ENCODE results near the gene PCMTD2.
"Not testable (repeated sequence)": the region's sequence is repeated elsewhere in the genome, so short reads cannot be mapped to it uniquely, and the experiment has no call there.

Gene PCMTD2

DNA sequence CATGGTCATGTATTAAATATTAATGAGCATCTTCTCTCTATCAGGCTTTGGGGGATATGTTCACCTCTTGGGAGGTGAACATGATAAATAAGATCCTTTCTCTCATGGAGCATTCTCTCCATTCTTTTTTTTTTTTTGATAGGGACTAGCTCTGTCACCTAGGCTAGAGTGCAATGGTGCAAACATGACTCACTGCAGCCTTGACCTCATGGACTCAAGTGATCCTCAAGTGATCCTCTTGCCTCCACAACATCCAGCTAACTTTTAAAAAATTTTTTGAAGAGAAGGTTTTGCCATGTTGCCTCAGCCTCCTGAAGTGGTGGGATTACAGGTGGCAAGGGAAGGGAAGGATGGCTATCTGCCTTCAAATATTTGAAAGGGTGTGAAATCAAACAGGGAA is 59.8 kb downstream of the PCMTD2 start:
- DNase-seq: not testable (repeated sequence)

DNA sequence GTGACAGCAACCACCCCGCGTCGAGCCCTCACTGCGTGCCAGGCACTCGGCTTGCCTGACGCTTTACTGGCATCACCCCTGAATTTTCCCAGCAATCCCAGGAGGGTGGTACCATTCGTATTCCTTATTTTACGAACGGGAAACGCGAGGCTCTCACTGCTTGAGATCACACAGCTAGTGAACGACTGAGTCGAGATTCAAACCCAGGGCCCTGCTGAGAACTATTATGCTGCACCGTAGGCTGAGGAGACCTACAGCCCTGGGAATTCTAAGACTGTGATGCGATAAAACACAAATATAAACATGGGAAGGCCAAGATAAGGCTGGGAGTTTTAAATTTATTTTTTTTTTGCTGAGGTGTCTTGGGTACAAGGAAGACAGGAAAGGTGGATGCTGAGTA is 60.3 kb downstream of the PCMTD2 start:
- DNase-seq: not testable (repeated sequence)

GRCh38 chr20:64316415-64317083 is 61.0 kb downstream of the PCMTD2 start:
- not testable (repeated sequence) for DNase-seq

GRCh38 chr20:64317331-64317730 is 61.8 kb downstream of the PCMTD2 start:
- DNase-seq: not testable (repeated sequence)

- DNase-seq: not testable (repeated sequence)
These were observed 62.5 kb downstream of the PCMTD2 start for GRCh38 chr20:64318056-64318455.

DNA sequence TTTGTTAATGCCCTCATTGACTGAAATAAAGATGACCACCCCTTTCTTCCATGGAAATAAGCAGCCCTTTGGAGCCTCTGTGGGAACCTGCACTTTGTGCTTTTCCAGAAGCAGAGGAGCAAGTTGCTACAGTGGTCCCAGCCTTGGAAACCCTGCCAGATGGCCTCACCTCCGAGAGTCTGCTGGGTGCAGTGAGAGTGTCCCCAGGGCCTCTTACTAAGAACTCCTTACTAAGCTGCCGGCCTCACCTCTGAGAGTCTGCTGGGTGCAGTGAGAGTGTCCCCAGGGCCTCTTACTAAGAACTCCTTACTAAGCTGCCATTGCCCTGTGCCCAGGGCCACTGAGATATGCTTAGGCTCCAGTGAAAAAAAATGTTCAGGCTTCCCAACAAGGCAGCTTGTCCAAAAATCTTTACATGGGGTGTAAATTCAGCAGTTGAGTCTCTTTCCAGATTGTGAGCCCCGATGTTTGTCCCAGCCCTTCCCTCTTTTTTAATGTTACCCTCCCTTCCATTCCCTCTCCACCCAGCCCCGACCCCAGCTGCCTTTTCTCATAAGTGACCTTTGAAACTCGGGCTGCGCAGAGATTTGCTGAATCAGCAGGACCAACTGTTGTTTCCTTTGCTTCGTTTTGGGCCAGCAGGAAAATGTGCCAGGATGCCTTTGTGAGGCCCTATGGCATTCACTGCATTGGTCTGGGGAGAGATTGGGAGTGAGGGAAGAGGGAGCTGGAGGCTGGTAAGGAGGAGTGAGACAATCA is 66.7 kb downstream of the PCMTD2 start:
- peak; percentile 3 for DNase-seq
